Stimulated activated CD4-positive, alpha-beta T cell treated with anti-CD3 and anti-CD28 coated beads, TNF-alpha, amount 100 ng/mL, for 24 hours (primary cell): ENCODE data around the gene FZR1.
"Not testable (repeated sequence)": the region's sequence is repeated elsewhere in the genome, so short reads cannot be mapped to it uniquely, and the experiment has no call there.

ENCODE experiments used
- DNase-seq, 3 experiments: peaks; one replicate each; pipeline ENCODE4 v3.0.0-alpha.2; 2020; ENCODE audit warnings: low read depth in 3 of 3

Gene FZR1

GRCh38 chr19:3496392-3497273, 9.5 kb upstream of the FZR1 start:
- no peak for DNase-seq

GRCh38 chr19:3497757-3498520, 8.2 kb upstream of the FZR1 start:
- DNase-seq, result no peak

GRCh38 chr19:3499738-3500428, 6.2 kb upstream of the FZR1 start:
- DNase-seq, result no peak

DNA sequence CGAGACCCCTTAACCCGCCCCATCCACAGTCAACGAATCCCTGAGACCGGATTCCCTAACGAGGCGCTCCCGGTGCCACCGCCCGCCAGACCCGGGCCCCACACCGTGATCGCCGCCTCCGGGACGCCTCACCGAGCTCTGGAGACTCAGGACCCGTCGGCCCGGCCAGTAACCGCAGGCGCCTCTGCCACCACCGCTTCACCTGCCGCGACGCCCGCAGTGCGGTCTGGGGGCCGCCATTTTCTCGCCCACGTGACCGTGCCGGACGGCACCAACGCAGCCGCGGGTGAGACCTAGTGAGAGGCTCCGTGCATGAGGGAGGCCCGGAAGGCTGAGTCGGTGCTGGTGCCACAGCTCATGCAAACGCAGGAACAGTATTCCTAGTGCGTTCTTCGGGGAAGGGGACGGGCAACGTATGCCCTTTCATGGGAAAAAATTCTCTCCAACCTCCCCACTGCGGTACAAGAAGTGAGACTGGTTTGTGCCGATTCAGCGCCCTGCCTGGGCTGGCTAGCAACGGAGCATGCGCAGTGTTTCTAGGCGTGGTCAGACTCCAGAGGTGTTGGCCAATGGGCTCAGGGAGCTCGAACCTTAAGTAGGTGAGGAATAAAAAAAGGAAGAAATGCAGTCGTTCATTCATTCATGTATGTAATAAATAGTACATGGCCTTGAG, 5.5 kb upstream of the FZR1 start, which contains the start of gene DOHH:
Gene DOHH, minus strand, starts transcription at position 246 of the 673 bp plus-strand sequence. CDS start 3,860 bp downstream, outside the sequence.
- peak; percentile 92 to 97 (median 95) for DNase-seq

DNA sequence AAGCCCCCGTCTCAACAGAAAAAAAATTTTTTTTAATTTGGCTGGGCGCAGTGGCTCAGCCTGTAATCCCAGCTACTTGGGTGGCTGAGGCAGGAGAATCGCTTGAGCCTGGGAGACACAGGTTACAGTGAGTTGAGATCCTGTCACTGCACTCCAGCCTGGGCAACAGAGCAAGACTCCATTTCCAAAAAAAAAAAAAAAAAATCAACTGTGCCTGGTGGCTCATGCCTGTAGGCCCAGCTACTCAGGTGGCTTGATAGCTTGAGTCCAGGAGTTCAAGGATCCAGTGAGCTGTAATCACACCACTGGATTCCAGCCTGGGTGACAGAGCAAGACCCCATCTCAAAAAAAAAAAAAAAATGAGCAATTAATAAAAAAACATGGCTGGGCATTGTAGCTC, 4.3 kb upstream of the FZR1 start:
- no peak for DNase-seq

DNA sequence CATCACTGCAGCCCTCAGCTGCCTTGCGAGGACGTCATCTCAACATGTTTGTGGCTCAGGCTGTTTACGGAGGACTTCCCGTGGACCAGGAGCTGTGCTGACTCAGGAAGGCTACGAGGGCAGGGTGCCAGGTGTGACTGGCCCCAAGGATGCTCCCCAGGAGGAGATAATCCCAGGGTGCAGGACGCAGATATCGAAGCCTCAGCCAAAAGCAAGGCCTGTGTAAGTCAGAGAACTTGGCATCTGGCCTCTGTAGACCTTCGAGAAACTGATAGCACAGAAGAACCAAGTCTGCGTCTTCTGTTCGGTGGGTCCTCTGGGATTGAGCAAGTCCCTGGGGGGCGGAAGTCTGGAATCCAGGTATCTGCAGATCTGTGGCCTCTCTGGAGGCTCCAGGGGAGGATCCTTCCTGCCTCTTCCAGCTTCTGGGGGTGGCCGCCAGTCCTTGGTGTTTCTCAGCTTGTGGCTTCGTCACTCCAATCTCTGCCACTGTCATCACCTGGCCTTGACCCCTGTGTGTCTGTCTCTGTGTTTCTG, 3.0 kb upstream of the FZR1 start:
- no peak for DNase-seq

DNA sequence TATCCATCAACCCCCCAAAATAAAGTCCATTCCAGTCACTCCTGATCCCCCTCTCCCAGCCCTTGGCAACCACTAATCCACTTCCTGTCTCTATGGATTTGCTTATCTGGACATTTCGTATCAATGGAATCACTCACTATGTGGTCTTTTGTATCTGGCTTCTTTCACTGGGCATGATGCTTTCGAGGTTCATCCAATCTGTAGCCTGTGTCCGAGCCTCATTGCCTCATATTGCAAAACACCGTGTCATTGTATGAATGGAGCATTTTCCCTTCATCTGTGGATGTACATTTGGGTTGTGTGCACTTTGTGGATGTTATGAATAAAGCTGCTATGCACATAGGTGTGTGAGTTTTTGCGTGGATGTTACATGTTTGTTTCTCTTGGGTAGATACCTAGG, 1.4 kb upstream of the FZR1 start:
- DNase-seq, result no peak

- DNase-seq, result peak in 1 of 3 experiments; percentile 13
Measured at GRCh38 chr19:3506384-3507340, 551 bp downstream of the FZR1 start.

DNA sequence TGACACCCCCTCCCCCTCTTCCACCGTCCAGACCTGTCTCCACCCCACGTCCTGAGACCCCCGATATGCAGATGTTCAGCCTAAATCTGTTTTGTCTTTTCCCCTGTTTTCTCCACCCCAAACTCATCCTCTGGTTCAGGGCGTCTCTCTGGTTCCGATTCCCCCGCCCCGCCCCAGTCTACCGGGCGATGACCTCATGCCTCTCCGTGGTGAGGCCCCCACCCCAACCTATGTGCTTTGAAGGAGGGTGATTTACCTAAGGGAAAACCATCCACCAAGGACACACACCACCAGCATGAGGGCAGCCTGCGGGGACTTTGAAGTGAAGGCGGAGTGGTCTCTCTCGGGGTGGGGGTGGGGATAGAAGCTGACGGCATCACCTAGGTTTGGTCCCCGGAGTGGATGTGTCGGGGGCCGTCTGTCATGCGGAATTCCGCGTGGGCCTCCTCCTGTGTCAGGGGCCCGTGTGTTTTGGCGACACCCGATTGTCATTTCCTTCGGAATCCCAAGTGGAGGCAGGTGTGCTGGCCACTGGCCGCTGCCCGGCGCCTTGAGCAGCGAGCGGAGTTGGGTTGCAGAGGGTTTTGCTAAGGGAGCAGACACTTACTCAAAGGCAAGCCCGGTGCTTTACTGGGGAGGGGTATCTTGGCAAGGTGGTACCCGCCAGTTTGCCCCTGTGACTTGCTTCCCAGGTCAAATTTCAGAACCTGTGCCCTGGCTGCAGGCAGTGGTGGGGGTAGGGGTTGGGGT, 1.4 kb downstream of the FZR1 start:
- DNase-seq, result peak in 1 of 3 experiments; percentile 45

DNA sequence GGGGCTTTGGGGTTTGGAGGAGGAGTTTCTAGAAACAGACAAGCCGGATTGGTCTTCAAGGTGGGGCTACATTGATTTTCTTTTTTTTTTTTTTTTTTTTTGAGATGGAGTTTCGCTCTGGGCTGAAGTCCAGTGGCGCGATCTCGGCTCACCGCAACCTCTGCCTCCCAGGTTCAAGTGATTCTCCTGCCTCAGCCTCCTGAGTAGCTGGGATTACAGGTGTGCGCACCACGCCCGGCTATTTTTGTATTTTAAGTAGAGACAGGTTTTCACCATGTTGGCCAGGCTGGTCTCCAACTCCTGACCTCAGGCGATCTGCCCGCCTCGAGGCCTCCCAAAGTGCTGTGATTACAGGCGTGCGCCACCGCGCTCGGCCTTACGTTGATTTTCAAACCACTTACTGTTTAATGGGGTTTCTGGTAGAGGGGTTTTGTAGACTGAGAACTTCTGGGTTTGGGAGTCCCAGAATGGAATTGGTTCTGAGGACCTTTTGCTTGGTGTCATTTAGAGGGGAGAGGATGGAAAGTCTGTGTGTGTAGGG, 2.1 kb downstream of the FZR1 start:
- DNase-seq, result not testable (repeated sequence)

DNA sequence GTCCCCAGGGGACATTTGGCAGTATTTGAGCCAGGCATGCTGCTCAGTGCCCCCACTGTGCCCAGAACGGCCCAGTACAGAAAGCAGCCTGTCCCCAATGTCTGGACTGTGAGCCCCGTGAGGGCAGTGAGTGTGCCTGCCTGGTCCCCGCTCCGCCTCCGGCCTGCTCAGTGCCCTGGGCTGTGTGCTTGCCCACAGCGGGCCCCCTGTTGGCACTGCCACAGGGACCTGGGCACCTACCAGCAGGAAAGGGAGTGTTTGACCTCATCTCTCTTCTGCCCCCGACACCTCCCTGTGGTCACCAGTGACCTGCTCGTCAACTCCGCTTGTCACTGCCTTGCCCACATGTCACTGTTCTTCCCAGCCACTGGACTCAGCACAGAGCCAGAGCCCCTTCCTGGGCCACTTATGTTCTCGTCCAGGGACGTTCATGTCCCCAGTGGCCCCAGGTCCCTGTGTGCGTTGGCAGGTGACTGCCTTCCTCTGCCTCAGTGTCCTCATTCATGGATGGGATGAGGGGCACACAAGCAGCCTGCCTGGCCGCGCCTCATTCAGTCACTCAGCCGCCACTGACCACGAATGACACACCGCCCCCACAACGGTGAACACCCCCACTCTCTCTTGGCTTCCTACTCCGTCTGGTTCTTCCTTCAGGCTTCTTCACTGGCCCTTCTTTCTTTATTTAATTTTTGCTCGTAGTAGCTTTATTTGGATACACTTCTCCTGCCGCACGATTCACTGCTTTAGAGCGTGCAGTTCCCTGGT, 2.8 kb downstream of the FZR1 start:
- no peak for DNase-seq

- DNase-seq, result peak in 1 of 3 experiments; percentile 46
Measured at GRCh38 chr19:3509566-3509989, 3.5 kb downstream of the FZR1 start.

- no peak for DNase-seq
Measured at GRCh38 chr19:3510727-3511126, 4.6 kb downstream of the FZR1 start.

GRCh38 chr19:3511506-3512251, 5.6 kb downstream of the FZR1 start:
- no peak for DNase-seq

DNA sequence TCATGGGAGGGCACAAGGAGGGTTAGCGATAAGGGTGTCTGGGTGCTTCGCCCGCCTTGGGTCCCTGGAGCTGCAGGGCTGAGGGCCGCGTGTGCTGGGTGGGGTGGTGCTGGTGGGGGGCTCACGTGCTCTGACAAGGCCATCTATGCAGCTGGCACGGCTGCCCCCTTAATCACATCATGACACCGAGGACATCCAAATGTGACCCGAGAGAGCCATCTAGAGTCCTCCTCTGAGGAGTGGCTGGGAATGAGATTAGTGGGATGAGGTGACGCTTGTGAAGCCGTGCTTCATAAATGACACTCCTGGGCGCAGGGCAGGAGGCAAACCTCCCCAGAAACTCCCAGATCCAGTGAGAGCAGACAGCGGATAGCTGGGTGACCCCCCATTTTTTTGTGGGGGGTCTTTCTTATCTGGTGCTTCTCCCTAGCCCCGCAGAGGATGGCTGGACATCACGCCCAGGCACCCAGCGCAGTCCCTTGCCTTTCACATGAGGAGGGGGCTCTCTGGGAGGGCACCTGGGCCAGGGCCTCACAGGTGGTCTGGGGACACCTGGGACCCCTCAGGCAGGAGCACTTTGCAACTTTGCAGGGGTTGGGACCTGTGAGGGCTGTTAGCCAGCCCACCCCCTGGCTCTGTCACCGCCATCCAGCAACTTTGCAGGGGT, 6.6 kb downstream of the FZR1 start:
- DNase-seq, result no peak

GRCh38 chr19:3513229-3514140, 7.4 kb downstream of the FZR1 start:
- no peak for DNase-seq
